CD4-positive, alpha-beta T cell (primary cell): ENCODE measurements around the gene ZNF277. TPM values are rescaled to one million over a fixed set of nuclear protein-coding genes. Genes with fewer than 3 reads are reported as not detected.

Experiments
- ATAC-seq: fragments of 200-7000 bp; cut with Tn5 transposase; one replicate; pipeline ENCODE4 v1.10.0; 2022; ENCODE audit warnings: mild to moderate bottlenecking; ENCODE audit not compliant: poor library complexity
- CTCF ChIA-PET: fragments of 350-600 bp; sonication (Branson Sonifier 250); formaldehyde crosslinking; loops from one replicate; lab custom pipeline; 2021; ENCODE audit warnings: antibody characterized with exemption, inconsistent platforms; lab: Charles Lee
- POLR2A ChIA-PET: fragments of 350-600 bp; sonication (Branson Sonifier 250); formaldehyde crosslinking; loops from one replicate; lab custom pipeline; 2021; ENCODE audit warnings: antibody characterized with exemption, inconsistent platforms; lab: Charles Lee
- DNase-seq, 14 experiments: peaks; one replicate each; pipeline ENCODE4 v3.0.0-alpha.2; 2013 to 2020; ENCODE audit warnings: mixed read lengths in 2 of 14
- H3K27ac ChIP-seq, 2 donors: one replicate each; pipeline versions ENCODE4 v1.5.1 to v1.7.0; 2013; ENCODE audit warnings: low read length in 2 of 2, low read depth in 1 of 2, mild to moderate bottlenecking in 1 of 2
- H3K27me3 ChIP-seq, 2 experiments: 1 replicate in 1 of 2; 2 replicates in 1 of 2; pipeline versions ENCODE4 v1.6.1 to v1.7.0; 2013; ENCODE audit warnings: low read length in 2 of 2, control low read depth in 1 of 2, mild to moderate bottlenecking in 1 of 2, moderate library complexity in 1 of 2; ENCODE audit not compliant: insufficient read depth in 2 of 2, control insufficient read depth in 1 of 2
- H3K36me3 ChIP-seq: one replicate; pipeline ENCODE4 v1.6.1; 2013; ENCODE audit warnings: low read length, control low read depth; ENCODE audit not compliant: insufficient read depth
- H3K4me1 ChIP-seq: one replicate; pipeline ENCODE4 v1.6.1; 2013; ENCODE audit warnings: low read length, control low read depth; ENCODE audit not compliant: insufficient read depth
- H3K4me3 ChIP-seq: one replicate; pipeline ENCODE4 v1.5.1; 2013; ENCODE audit warnings: mild to moderate bottlenecking, low read length, moderate library complexity
- H3K9me3 ChIP-seq, 2 experiments: 1 replicate in 1 of 2; 2 replicates in 1 of 2; pipeline versions ENCODE4 v1.6.1 to v1.7.0; 2013; ENCODE audit warnings: low read length in 2 of 2, mild to moderate bottlenecking in 2 of 2, control low read depth in 1 of 2, moderate library complexity in 1 of 2; ENCODE audit not compliant: control insufficient read depth in 1 of 2, insufficient read depth in 1 of 2
- H3K27ac Mint-ChIP-seq: one replicate; pipeline ENCODE4 v1.8.0; 2020; ENCODE audit warnings: mixed read lengths
- H3K27me3 Mint-ChIP-seq: one replicate; pipeline ENCODE4 v1.8.0; 2021; ENCODE audit warnings: mixed read lengths
- H3K36me3 Mint-ChIP-seq: one replicate; pipeline ENCODE4 v1.8.0; 2021; ENCODE audit warnings: low read depth, mixed read lengths
- H3K4me1 Mint-ChIP-seq: one replicate; pipeline ENCODE4 v1.8.0; 2021; ENCODE audit warnings: low read depth, mixed read lengths
- H3K4me3 Mint-ChIP-seq: one replicate; pipeline ENCODE4 v1.8.0; 2020; ENCODE audit warnings: mild to moderate bottlenecking, mixed read lengths
- H3K9me3 Mint-ChIP-seq: one replicate; pipeline ENCODE4 v1.8.0; 2020; ENCODE audit warnings: mixed read lengths
- CTCF ChIP-seq: fragments of 200-600 bp; IDR thresholded peaks from one replicate; pipeline ENCODE4 v1.8.0; 2022; ENCODE audit warnings: antibody characterized with exemption, mild to moderate bottlenecking
- intact Hi-C, 2 experiments: fragments of 100-400 bp; cut with DNase I in 1 of 2; cut with micrococcal nuclease in 1 of 2; formaldehyde crosslinking; loops; one replicate each; pipeline versions ENCODE4 v1.15.1 to v1.9.0; 2023 to 2025; cut with DNase I, micrococcal nuclease
- total RNA-seq, 174 experiments: library from RNA in 2 of 174; stranded (reverse) in 2 of 174; gene quantifications; one replicate each; pipeline ENCODE4 v1.2.3 and lab custom pipeline; 2021 to 2026

The ZNF277 gene
- total RNA-seq, 2 experiments from 2014 or later = 21.6 to 22.5 TPM

- DNase-seq (no peak), ATAC-seq (no peak)
- no peaks in the 10 kb centered on the region for H3K9me3 ChIP-seq
- H3K4me1 ChIP-seq = no peaks in the 10 kb centered on the region
- H3K27ac ChIP-seq = no peak overlapping the region
- peaks cover 94% of the 10 kb centered on the region for H3K36me3 Mint-ChIP-seq
- H3K9me3 Mint-ChIP-seq = peaks cover 5% of the 10 kb centered on the region
- TF ChIP-seq CTCF = no peak
- H3K27ac Mint-ChIP-seq = no peak overlapping the region
- H3K36me3 ChIP-seq = peaks cover 32% of the 10 kb centered on the region
- H3K4me1 Mint-ChIP-seq = no peaks in the 10 kb centered on the region
- no peaks in the 10 kb centered on the region for H3K27me3 Mint-ChIP-seq
- no peak overlapping the region for H3K4me3 ChIP-seq
- intact Hi-C loops = no loop called here
- no peak overlapping the region for H3K4me3 Mint-ChIP-seq
- ChIA-PET CTCF (no interaction called here), POLR2A (no interaction called here)
- no peaks in the 10 kb centered on the region for H3K27me3 ChIP-seq
Measured at GRCh38 chr7:112322070-112322469, 115.6 kb downstream of the ZNF277 start.

GRCh38 chr7:112327566-112327965 lies 121.1 kb downstream of the ZNF277 start:
- Histone ChIP-seq H3K27me3 (no peaks in the 10 kb centered on the region), H3K9me3 (no peaks in the 10 kb centered on the region), H3K4me3 (no peak overlapping the region), H3K27ac (no peak overlapping the region), H3K4me1 (no peaks in the 10 kb centered on the region), H3K36me3 (peaks cover 41% of the 10 kb centered on the region)
- Mint-ChIP-seq H3K9me3 (no peaks in the 10 kb centered on the region), H3K4me1 (no peaks in the 10 kb centered on the region), H3K4me3 (no peak overlapping the region), H3K27me3 (no peaks in the 10 kb centered on the region), H3K36me3 (peaks cover 88% of the 10 kb centered on the region), H3K27ac (no peak overlapping the region)
- DNase-seq = no peak
- POLR2A ChIA-PET = no interaction called here
- no peak for ATAC-seq
- CTCF ChIA-PET = no interaction called here
- TF ChIP-seq CTCF = no peak
- intact Hi-C loops = no loop called here

GRCh38 chr7:112331492-112331891 lies 125.0 kb downstream of the ZNF277 start:
- Histone ChIP-seq H3K36me3 (peaks cover 26% of the 10 kb centered on the region), H3K4me3 (no peak overlapping the region), H3K9me3 (no peaks in the 10 kb centered on the region), H3K4me1 (no peaks in the 10 kb centered on the region), H3K27me3 (no peaks in the 10 kb centered on the region), H3K27ac (no peak overlapping the region)
- ChIA-PET CTCF (no interaction called here), POLR2A (no interaction called here)
- Mint-ChIP-seq H3K9me3 (no peaks in the 10 kb centered on the region), H3K27me3 (no peaks in the 10 kb centered on the region), H3K36me3 (peaks cover 88% of the 10 kb centered on the region), H3K27ac (no peak overlapping the region), H3K4me1 (no peaks in the 10 kb centered on the region), H3K4me3 (no peak overlapping the region)
- intact Hi-C loops = no loop called here
- no peak for DNase-seq
- ATAC-seq = no peak
- TF ChIP-seq CTCF = no peak
